OCI-LY1 (cell line): ENCODE measurements around the gene TMEM212.

ENCODE experiments used
- H2AFZ ChIP-seq: fragments of 200-600 bp; sonication (generic), shearing (Covaris generic); 2 replicates; pipeline ENCODE4 v1.6.0; 2014; ENCODE audit warnings: antibody characterized with exemption, mild to moderate bottlenecking, low read length
- H3F3A ChIP-seq: fragments of 200-600 bp; sonication (generic), shearing (Covaris generic); 2 replicates; pipeline ENCODE4 v1.6.0; 2014; ENCODE audit warnings: mild to moderate bottlenecking, antibody characterized with exemption, low read length, moderate library complexity; ENCODE audit not compliant: insufficient read depth
- H3K27ac ChIP-seq: fragments of 200-600 bp; sonication (generic); 2 replicates; pipeline ENCODE4 v1.5.1; 2014; ENCODE audit warnings: low read length, mixed run types, mild to moderate bottlenecking, low read depth; ENCODE audit not compliant: poor library complexity, severe bottlenecking
- H3K27me3 ChIP-seq: fragments of 200-600 bp; sonication (generic); 2 replicates; pipeline ENCODE4 v1.6.0; 2014; ENCODE audit warnings: antibody characterized with exemption, mild to moderate bottlenecking, low read length, moderate library complexity; ENCODE audit not compliant: insufficient read depth
- H3K36me3 ChIP-seq: fragments of 200-600 bp; sonication (generic); 2 replicates; pipeline ENCODE4 v1.6.1; 2014; ENCODE audit warnings: mild to moderate bottlenecking, antibody characterized with exemption, low read length, moderate library complexity, mixed read lengths; ENCODE audit not compliant: insufficient read depth
- H3K4me1 ChIP-seq: fragments of 200-600 bp; sonication (generic); 2 replicates; pipeline ENCODE4 v1.5.1; 2014; ENCODE audit warnings: mild to moderate bottlenecking, low read length, moderate library complexity; ENCODE audit not compliant: insufficient read depth, severe bottlenecking
- H3K4me2 ChIP-seq: fragments of 200-600 bp; sonication (generic), shearing (Covaris generic); 2 replicates; pipeline ENCODE4 v1.6.1; 2014; ENCODE audit warnings: low read length
- H3K4me3 ChIP-seq: fragments of 200-600 bp; sonication (generic); 2 replicates; pipeline ENCODE4 v1.5.1; 2014; ENCODE audit warnings: low read length, low read depth, mild to moderate bottlenecking, mixed read lengths; ENCODE audit not compliant: poor library complexity, severe bottlenecking
- H3K79me2 ChIP-seq: fragments of 200-600 bp; shearing (Covaris generic); 2 replicates; pipeline ENCODE4 v1.6.1; 2016; ENCODE audit warnings: mixed run types, low read length, mixed read lengths; ENCODE audit not compliant: insufficient read depth
- H3K9ac ChIP-seq: fragments of 200-600 bp; sonication (generic), shearing (Covaris generic); 2 replicates; pipeline ENCODE4 v1.6.1; 2014; ENCODE audit warnings: mild to moderate bottlenecking, low read length, mixed read lengths
- H3K9me2 ChIP-seq: fragments of 200-600 bp; sonication (generic), shearing (Covaris generic); 2 replicates; pipeline ENCODE4 v1.6.1; 2014; ENCODE audit warnings: low read depth, mild to moderate bottlenecking, low read length, mixed read lengths
- H3K9me3 ChIP-seq: fragments of 200-600 bp; shearing (Covaris generic); 2 replicates; pipeline ENCODE4 v1.6.1; 2014; ENCODE audit warnings: low read length, mixed read lengths
- H4K20me1 ChIP-seq: fragments of 200-600 bp; sonication (generic), shearing (Covaris generic); 2 replicates; pipeline ENCODE4 v1.6.0; 2016; ENCODE audit warnings: mild to moderate bottlenecking, low read length; ENCODE audit not compliant: insufficient read depth
- EZH2 ChIP-seq: fragments of 200-600 bp; sonication (generic), shearing (Covaris generic); IDR thresholded peaks from 2 replicates; pipeline ENCODE4 v1.8.0; 2017; ENCODE audit warnings: borderline replicate concordance, mixed run types, mild to moderate bottlenecking, antibody characterized with exemption, low read length, moderate library complexity, mixed read lengths
- TF ChIP-seq, protein P1 (sequence below): fragments of 200-600 bp; sonication (generic), shearing (Covaris generic); IDR thresholded peaks from 2 replicates; pipeline ENCODE4 v1.5.1; 2017; ENCODE audit warnings: mild to moderate bottlenecking, antibody characterized with exemption, low read length, moderate library complexity, mixed read lengths

Gene TMEM212

DNA sequence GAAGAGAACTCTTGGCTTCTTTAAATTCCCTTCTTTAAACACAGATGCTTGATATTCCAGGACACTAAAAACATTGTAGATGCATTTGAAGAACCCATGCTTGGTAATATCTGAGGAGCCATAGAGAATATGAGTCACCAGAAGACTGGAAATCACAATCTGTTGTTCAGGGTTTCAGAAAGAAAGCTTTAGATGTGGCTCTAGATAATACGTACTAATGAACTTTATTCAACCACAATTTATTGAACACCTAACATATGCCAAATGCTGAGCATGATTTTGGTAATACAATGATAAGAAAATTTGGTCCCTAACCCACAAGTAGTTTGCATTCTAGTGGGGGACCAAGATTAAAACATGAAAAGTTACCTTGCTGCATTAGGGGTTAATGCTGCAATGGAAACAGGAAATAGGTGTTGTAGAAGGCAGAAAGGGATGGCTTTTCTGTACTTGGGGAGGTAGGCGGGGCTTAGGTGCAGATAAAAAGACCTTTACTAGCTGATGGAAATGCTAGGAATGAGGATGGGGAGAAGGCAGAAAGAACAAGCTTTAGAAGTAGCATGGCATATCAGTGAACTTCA, 21.3 kb upstream of the TMEM212 start:
- H4K20me1 ChIP-seq: no peaks in the 10 kb centered on the region
- no peaks in the 10 kb centered on the region for H3K4me1 ChIP-seq
- no peaks in the 10 kb centered on the region for H3F3A ChIP-seq
- no peak overlapping the region for H2AFZ ChIP-seq
- no peak overlapping the region for H3K27ac ChIP-seq
- TF ChIP-seq, protein P1, sequence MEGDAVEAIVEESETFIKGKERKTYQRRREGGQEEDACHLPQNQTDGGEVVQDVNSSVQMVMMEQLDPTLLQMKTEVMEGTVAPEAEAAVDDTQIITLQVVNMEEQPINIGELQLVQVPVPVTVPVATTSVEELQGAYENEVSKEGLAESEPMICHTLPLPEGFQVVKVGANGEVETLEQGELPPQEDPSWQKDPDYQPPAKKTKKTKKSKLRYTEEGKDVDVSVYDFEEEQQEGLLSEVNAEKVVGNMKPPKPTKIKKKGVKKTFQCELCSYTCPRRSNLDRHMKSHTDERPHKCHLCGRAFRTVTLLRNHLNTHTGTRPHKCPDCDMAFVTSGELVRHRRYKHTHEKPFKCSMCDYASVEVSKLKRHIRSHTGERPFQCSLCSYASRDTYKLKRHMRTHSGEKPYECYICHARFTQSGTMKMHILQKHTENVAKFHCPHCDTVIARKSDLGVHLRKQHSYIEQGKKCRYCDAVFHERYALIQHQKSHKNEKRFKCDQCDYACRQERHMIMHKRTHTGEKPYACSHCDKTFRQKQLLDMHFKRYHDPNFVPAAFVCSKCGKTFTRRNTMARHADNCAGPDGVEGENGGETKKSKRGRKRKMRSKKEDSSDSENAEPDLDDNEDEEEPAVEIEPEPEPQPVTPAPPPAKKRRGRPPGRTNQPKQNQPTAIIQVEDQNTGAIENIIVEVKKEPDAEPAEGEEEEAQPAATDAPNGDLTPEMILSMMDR: no peak
- no peak for TF ChIP-seq EZH2
- no peaks in the 10 kb centered on the region for H3K27me3 ChIP-seq
- no peak overlapping the region for H3K4me3 ChIP-seq
- no peaks in the 10 kb centered on the region for H3K9me3 ChIP-seq
- no peak overlapping the region for H3K4me2 ChIP-seq
- H3K9me2 ChIP-seq: no peaks in the 10 kb centered on the region
- no peaks in the 10 kb centered on the region for H3K79me2 ChIP-seq
- no peaks in the 10 kb centered on the region for H3K36me3 ChIP-seq
- H3K9ac ChIP-seq: no peak overlapping the region

DNA sequence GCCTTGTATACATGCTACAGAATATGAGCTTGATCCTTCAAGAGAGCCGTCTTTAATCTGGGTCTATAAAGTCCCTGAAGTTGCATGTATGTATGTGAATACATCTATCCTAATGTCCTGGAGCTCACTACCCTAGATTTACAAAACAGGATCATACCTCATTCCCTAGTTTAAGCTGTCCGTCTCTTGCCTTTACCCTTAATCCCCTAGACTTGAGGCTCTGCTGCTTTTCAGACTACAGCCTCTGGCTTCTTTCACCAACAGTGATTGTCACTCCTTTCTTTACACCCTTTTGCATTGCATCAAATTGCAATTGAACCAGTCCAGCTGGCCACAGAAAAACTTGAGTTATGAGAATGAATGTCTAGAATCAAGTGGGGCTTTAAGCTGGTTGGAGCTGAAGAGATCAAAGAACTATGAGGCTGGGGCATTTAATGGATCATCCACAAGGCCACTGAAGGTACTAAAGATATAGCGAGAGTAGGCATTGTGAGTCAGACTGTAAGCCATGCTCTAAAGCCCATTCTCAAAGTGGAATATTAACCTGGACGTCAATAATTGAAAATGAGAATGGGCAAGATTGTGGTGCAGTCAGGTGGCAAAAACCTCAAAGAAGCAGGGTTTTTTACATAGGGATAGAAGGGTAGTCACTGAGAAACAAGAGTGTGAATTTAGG, 20.6 kb upstream of the TMEM212 start:
- no peak overlapping the region for H2AFZ ChIP-seq
- no peaks in the 10 kb centered on the region for H4K20me1 ChIP-seq
- no peaks in the 10 kb centered on the region for H3F3A ChIP-seq
- H3K4me2 ChIP-seq: no peak overlapping the region
- no peaks in the 10 kb centered on the region for H3K27me3 ChIP-seq
- no peak overlapping the region for H3K4me3 ChIP-seq
- no peaks in the 10 kb centered on the region for H3K79me2 ChIP-seq
- TF ChIP-seq, protein P1: no peak
- TF ChIP-seq EZH2: no peak
- no peaks in the 10 kb centered on the region for H3K9me3 ChIP-seq
- no peaks in the 10 kb centered on the region for H3K9me2 ChIP-seq
- no peak overlapping the region for H3K9ac ChIP-seq
- H3K27ac ChIP-seq: no peak overlapping the region
- H3K36me3 ChIP-seq: no peaks in the 10 kb centered on the region
- H3K4me1 ChIP-seq: no peaks in the 10 kb centered on the region

DNA sequence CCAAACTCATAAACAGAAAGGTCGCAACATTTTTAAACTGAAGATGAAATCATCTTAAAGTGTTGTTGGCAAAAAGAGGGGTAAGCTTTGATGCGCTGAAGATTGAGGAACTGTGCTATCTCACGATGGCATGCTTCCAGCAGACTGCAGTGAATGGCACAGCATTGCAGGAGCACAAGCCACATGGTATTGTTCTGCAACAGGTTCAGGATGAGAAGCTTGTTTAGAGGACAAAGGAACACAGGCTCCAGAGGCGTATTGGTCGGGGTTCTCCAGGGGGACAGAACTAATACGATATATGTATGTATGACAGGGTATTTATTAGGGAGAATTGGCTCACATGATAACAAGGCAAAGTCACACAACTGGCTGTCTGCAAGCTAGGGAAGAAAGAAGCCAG, 19.0 kb upstream of the TMEM212 start:
- Histone ChIP-seq H2AFZ (no peak overlapping the region), H3K9ac (no peak overlapping the region), H3K79me2 (no peaks in the 10 kb centered on the region), H3K9me3 (no peaks in the 10 kb centered on the region), H3K27ac (no peak overlapping the region), H3K27me3 (no peaks in the 10 kb centered on the region), H3K4me2 (no peak overlapping the region), H3K9me2 (no peaks in the 10 kb centered on the region), H3K4me3 (no peak overlapping the region), H3K4me1 (no peaks in the 10 kb centered on the region), H3K36me3 (no peaks in the 10 kb centered on the region), H4K20me1 (no peaks in the 10 kb centered on the region), H3F3A (no peaks in the 10 kb centered on the region)
- no peak for TF ChIP-seq EZH2
- TF ChIP-seq, protein P1: no peak
